ENCODE data around the gene ZNF222. TPM values are rescaled to one million over a fixed set of nuclear protein-coding genes. Genes with fewer than 3 reads are reported as not detected.

The ZNF222 gene
- total RNA-seq: 4.5 and 5.9 TPM in 2 replicates

DNA sequence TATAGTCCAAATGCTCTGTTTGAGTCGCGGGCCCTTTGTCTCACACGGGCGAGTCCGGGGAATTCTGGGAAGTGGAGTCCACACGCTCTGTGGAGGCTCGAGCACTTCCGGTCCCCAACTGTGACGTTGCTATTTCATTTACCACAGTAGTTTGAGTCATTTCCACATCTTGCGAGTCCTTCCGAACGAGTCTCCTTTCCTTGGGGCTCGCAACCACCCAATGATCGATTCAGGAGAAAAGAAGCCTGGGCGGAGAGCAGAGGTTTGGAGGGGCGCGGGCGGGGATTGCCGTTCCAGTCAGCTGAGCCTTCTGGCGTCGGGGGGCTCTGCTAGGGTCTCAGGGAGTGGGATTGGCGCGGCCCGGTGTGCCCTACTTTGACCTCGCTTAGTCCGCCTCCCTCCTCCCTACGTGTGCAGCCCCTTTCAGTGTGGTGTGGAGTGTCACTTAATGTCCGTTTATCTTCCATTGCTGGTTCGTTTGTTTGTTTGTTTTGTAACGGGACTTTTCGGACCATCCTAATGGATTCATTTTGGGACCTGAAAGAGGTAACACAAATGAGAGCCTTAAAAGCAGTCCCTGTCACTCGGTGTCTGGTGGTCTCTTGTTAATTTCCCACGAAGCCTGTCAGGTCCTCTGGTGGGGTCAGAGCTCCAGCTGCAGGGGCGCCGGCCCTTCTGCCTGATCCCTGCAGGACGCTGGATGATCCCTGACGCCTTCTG is at the start of gene ZNF222:
TSS of gene ZNF222 (plus strand) at position 163 of the 720 bp plus-strand sequence. CDS start at position 221, 58 bp downstream.
- DNase-seq (ENCODE audit: low read depth): peak; percentile 84

DNA sequence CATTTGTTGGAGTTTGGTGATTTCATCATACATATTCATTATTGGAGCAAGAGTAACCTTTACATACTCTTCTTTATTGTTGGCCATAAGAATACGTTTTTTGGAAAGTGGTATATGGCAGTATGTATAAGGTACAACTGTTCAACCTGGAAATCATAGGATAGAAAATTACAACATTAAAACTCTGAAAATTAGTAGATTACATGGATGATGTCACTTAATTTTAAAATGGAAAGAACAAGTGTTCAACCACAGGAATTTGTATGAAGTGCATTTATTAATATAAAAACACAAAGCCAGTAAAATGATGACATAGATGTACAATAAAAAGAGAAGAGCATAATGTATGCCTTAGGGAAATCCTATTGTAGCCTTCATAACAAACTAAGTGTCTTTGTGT is 48.4 kb upstream of the ZNF222 start:
- DNase-seq (ENCODE audit: low read depth): no peak

GRCh38 chr19:43983544-43983911 is 41.7 kb upstream of the ZNF222 start:
- no peak for DNase-seq (ENCODE audit: low read depth)

DNA sequence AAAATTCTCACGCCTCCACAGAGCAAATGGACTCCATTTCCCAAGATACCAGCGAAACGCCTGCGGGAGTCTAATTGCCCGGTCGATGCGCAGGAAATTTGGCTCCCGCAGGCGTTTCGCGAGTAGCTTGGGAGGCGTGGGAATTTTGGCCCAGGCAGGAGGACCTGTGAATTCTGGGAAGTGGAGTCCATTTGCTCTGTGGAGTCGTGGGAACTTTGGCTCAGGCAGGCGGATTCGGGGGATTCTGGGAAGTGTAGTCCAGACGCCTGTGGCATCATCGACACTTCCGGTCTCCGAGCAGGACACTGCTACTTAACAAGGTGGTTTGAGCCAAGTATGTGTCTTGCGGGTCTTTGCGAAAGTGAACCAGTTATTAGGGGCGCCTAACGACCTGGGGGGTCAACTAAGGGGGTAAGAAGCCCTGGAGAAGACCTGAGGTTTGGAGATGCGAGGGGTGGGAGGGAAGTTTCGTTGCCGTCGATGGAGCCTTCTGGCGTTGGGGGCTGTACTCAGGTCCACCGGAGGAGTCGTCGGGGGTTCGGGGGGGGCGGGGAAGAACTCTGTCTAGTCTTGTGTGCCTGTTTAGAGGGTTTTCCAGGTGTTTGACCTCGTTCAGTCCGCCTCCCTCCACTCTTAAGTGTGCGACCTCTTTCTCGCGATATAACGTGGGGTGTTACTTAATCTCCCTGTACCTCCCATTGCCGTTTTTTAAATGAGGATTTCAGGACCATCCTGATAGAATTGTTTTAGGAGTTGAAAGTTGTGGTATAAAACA is 41.1 kb upstream of the ZNF222 start, which contains the start of gene ZNF155:
TSS of gene ZNF155 (plus strand) at position 277 of the 775 bp plus-strand sequence. CDS start 4,356 bp downstream, outside the sequence.
- DNase-seq (ENCODE audit: low read depth): peak; percentile 96

DNA sequence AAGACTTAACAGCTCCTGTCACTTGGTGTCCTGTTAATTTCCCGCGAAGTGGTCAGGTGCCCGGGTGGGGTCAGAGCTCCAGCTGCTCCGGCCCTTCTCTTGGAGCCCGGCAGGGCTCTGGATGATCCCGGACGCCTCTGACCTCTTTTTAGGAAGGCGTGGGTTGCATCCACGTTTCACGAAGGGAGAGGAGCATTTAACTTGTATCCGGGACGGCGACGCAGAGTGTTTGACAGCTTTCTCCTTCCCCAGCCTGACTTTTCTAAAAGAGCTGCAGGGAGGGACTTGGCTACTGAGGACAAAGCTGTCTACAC is 40.5 kb upstream of the ZNF222 start:
- no peak for DNase-seq (ENCODE audit: low read depth)

GRCh38 chr19:43997631-43998290 is 27.4 kb upstream of the ZNF222 start:
- no peak for DNase-seq (ENCODE audit: low read depth)

- DNase-seq (ENCODE audit: low read depth): no peak
These were observed 23.0 kb upstream of the ZNF222 start for GRCh38 chr19:44002212-44002565.

DNA sequence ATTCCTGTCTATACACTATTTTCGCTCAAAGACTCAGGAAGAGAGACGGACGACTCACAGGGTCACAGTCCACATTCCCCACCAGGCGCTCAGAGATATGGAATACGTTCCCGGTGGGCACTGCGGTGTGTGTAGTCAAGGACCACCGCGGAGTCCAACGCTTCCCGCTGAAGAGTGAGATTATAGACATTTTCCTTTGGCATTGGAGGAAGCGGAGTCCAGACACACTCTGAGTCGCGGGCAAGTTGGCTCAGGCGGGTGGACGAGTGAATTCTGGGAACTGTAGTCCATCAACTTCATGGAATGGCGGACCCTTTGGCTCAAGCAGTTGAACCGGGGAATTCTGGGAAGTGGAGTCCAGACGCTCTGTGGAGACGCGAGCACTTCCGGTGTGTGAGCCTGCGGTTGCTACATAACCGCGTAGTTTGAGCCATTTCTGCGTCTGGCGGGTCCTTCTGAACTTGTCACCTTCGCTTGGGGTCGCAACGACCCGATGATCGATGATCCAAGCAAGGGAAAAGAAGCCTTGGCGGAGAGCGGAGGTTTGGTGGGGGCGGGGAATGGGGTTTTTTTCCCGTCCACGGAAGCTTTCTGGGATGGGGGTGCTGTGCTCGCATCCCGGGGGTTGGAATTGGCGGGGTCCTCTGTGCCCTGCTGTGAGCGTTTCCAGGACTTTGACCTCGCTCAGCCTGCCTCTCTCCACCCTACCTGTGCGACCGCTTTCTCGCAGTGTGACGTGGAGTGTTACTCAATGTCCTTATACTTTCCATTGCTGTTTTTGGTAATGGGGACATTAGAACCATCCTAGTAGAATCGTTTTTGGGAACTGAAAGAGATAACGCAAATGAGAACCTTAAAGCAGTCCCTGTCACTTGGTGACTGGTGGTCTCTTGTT is 22.4 kb upstream of the ZNF222 start, which contains the start of gene ZNF230:
TSS of gene ZNF230 (plus strand) at position 392 of the 895 bp plus-strand sequence. CDS start 4,122 bp downstream, outside the sequence.
- DNase-seq (ENCODE audit: low read depth): peak; percentile 95

GRCh38 chr19:44003461-44004009 is 21.6 kb upstream of the ZNF222 start:
- DNase-seq (ENCODE audit: low read depth): peak; percentile 69

DNA sequence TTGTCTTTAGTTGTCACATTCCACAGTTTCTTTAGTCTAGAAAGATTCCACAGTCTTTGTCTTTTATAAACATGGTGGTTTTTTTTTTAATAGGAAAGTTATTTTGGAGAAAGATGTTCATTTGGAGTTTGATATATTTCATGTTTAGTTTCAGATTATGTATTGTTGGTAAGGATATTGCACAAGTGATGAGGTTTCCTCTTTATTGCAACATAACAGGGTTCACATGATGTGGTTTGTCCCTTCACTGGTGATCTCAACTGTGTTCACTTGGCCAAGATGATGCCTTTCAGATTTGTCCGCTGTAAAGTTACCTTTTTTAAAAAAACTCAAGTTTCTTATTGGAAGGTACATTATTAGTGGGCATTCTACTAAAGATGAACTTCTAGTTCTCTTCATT is 19.2 kb upstream of the ZNF222 start:
- DNase-seq (ENCODE audit: low read depth): peak; percentile 10

DNA sequence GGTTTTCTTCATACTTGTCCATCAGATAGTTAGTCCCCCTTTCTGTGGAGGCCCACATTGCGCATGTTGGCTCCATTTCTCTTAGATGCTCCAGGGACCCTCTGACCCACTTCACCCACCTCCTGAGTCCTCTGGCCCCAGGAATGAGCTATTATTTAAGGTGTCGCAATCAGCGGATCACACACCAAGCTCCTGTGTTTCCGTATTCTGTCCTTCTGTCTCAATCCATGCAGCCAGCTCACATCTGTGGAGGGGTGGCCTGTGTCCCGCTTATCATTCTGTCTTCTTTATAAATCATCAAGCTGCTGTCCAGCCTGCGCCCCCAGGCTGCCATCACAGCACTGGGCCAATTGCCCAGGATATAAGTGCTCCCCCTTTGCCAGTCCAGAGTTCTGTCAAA is 17.7 kb upstream of the ZNF222 start:
- DNase-seq (ENCODE audit: low read depth): no peak

- DNase-seq (ENCODE audit: low read depth): no peak
These were observed 14.7 kb upstream of the ZNF222 start for GRCh38 chr19:44010468-44010867.

DNA sequence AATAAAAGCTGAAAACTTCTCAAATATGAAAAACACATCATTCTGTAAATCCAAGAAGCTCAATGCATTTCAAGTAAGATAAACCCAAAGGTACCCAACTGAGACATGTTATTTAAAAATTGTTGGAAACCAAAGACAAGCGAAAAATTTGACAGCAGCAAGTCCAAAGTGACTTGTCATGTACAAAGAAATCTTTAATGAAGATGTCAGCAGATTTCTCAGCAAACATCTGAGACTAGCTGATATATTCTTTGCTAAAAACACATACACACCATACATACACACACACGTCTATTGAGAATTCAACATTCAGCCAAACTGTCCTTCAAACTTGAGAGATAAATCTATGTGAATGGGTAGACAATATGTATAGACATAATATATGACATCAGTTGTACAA is 5.7 kb upstream of the ZNF222 start:
- DNase-seq (ENCODE audit: low read depth): no peak

- no peak for DNase-seq (ENCODE audit: low read depth)
These were observed 4.0 kb upstream of the ZNF222 start for GRCh38 chr19:44021221-44021620.

DNA sequence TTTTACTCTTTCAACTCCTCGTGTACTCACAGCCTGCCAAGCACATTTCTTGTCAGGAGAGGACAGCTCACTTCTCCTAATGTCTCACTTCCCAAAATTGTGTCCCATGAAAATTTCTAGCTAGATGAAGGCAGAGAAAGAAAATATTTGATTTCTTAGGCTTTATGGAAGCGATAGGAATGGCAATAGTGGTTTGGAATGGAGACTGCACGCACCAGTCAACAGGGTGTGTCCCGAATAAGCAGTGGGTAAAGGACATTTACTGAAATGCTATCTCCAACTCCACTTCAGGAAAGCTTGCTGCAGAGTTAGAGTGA is 321 bp upstream of the ZNF222 start:
- no peak for DNase-seq (ENCODE audit: low read depth)

DNA sequence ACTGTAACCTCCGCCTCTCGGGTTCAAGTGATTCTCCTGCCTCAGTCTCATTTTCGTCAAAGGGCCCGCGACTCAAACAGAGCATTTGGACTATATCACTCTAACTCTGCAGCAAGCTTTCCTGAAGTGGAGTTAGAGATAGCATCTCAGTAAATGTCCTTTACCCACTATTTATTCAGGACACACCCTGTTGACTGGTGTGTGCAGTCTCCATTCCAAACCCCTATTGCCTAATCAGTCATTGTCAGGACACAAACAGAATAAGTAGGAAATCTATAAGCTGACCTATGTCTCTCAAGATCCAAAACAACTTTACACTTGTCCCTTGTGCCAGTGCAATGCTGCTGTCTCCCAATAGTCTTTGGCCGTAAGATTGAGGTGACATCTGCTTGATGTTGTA is 1.4 kb downstream of the ZNF222 start:
- no peak for DNase-seq (ENCODE audit: low read depth)

DNA sequence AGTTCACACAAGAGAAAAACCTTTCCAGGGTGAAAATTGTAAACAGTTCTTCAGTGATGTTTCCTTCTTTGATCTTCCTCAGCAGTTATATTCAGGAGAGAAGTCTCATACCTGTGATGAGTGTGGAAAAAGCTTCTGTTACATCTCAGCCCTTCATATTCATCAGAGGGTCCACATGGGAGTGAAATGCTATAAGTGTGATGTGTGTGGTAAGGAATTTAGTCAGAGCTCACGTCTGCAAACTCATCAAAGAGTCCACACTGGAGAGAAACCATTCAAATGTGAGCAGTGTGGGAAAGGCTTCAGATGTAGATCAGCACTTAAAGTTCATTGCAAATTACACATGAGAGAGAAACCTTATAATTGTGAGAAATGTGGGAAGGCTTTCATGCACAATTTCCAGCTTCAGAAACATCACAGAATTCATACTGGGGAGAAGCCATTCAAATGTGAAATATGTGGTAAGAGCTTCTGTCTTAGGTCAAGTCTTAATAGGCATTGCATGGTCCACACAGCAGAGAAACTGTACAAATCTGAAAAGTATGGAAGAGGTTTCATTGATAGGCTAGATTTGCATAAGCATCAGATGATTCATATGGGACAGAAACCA is 6.9 kb downstream of the ZNF222 start:
- no peak for DNase-seq (ENCODE audit: low read depth)

DNA sequence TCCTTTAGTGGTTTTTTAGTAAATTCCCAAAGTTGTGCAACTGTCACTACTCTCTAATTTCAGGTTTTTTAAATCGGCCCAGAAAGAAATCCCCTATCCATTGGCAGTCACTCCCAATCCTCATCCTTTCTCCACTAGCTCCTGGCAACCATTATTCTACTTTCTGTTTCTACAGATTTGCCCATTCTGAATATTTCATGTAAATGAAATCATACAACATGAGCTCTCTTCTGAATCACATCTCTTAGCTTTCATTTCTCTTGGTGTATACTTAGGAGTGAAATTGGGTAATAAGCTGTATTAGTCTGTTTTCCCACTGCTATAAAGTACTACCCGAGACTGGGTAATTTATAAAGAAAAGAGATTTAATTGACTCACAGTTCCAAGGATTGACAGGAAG is 17.0 kb downstream of the ZNF222 start:
- no peak for DNase-seq (ENCODE audit: low read depth)

GRCh38 chr19:44050740-44051649 is 25.8 kb downstream of the ZNF222 start:
- DNase-seq (ENCODE audit: low read depth): peak; percentile 12

Measured in renal cortical epithelial cell (primary cell).